Activated CD8-positive, alpha-beta memory T cell treated with anti-CD3 and anti-CD28 coated beads, Interleukin-2, amount 50 U/mL, for 24 hours (primary cell): ENCODE data around the gene LBX1.

ENCODE experiments used
- DNase-seq: peaks from one replicate; pipeline ENCODE4 v3.0.0-alpha.2; 2020; ENCODE audit errors: extremely low read depth

LBX1 gene

GRCh38 chr10:101229266-101230182 lies at the start of gene LBX1:
LBX1 (minus strand) TSS chr10:101229463; CDS start chr10:101228815, 648 bp downstream.
- no peak for DNase-seq

- no peak for DNase-seq
Measured at GRCh38 chr10:101273741-101274140, 44.5 kb upstream of the LBX1 start.

GRCh38 chr10:101273330-101273729 lies 44.1 kb upstream of the LBX1 start:
- DNase-seq, result no peak

GRCh38 chr10:101272229-101272868 lies 43.1 kb upstream of the LBX1 start:
- peak; percentile 21 for DNase-seq

GRCh38 chr10:101270763-101271162 lies 41.5 kb upstream of the LBX1 start:
- no peak for DNase-seq

GRCh38 chr10:101267776-101268175 lies 38.5 kb upstream of the LBX1 start:
- no peak for DNase-seq

GRCh38 chr10:101267290-101267680 lies 38.0 kb upstream of the LBX1 start:
- no peak for DNase-seq

GRCh38 chr10:101266381-101267289 lies 37.4 kb upstream of the LBX1 start:
- no peak for DNase-seq

- no peak for DNase-seq
Measured at GRCh38 chr10:101263150-101263752, 34.0 kb upstream of the LBX1 start.

- DNase-seq, result no peak
Measured at GRCh38 chr10:101262147-101262546, 32.9 kb upstream of the LBX1 start.

- no peak for DNase-seq
Measured at GRCh38 chr10:101261702-101262101, 32.4 kb upstream of the LBX1 start.

GRCh38 chr10:101260764-101261481 lies 31.7 kb upstream of the LBX1 start:
- no peak for DNase-seq

- DNase-seq, result no peak
Measured at GRCh38 chr10:101258179-101258885, 29.1 kb upstream of the LBX1 start.

GRCh38 chr10:101257491-101257890 lies 28.2 kb upstream of the LBX1 start:
- DNase-seq, result no peak

- DNase-seq, result no peak
Measured at GRCh38 chr10:101257084-101257483, 27.8 kb upstream of the LBX1 start.

GRCh38 chr10:101256387-101256786 lies 27.1 kb upstream of the LBX1 start:
- DNase-seq, result no peak

- no peak for DNase-seq
Measured at GRCh38 chr10:101250136-101250535, 20.9 kb upstream of the LBX1 start.

- DNase-seq, result no peak
Measured at GRCh38 chr10:101249171-101249581, 19.9 kb upstream of the LBX1 start.

- no peak for DNase-seq
Measured at GRCh38 chr10:101246639-101247038, 17.4 kb upstream of the LBX1 start.

GRCh38 chr10:101244321-101245050 lies 15.2 kb upstream of the LBX1 start:
- DNase-seq, result no peak
